Fibroblast of the aortic adventitia (primary cell): ENCODE measurements around the gene ULBP2. TPM values are rescaled to one million over a fixed set of nuclear protein-coding genes. Genes with fewer than 3 reads are reported as not detected.

Experiments
- DNase-seq: peaks from one replicate; pipeline ENCODE4 v3.0.0-alpha.2; 2010; ENCODE audit warnings: low read depth
- H3K4me3 ChIP-seq: 2 replicates; pipeline ENCODE4 v1.5.1; 2011; ENCODE audit warnings: low read depth, mild to moderate bottlenecking, control low read depth, low read length, moderate library complexity
- CTCF ChIP-seq: IDR thresholded peaks from 2 replicates; pipeline ENCODE4 v1.5.1; 2011; ENCODE audit warnings: mild to moderate bottlenecking, low read length, control low read depth, inconsistent platforms; ENCODE audit not compliant: insufficient read depth
- total RNA-seq: library from RNA; depleted of rRNA; stranded (reverse); fragments of >200 nt; gene quantifications from 2 replicates; pipeline ENCODE4 v1.2.3, GENCODE V29; 2012; ENCODE audit warnings: low replicate concordance

Gene ULBP2
- total RNA-seq, 1 donor: 3.3 TPM

- no peak for DNase-seq
- no peak for TF ChIP-seq CTCF
- H3K4me3 ChIP-seq: no peak overlapping the region
Measured at GRCh38 chr6:149977221-149977620, 35.4 kb downstream of the ULBP2 start.

- DNase-seq: no peak
- TF ChIP-seq CTCF: no peak
- H3K4me3 ChIP-seq: no peak overlapping the region
Measured at GRCh38 chr6:149978610-149979009, 36.8 kb downstream of the ULBP2 start.

- no peak for TF ChIP-seq CTCF
- no peak for DNase-seq
- H3K4me3 ChIP-seq: no peak overlapping the region
Measured at GRCh38 chr6:149979293-149979692, 37.5 kb downstream of the ULBP2 start.

GRCh38 chr6:149983145-149983544 lies 41.3 kb downstream of the ULBP2 start:
- no peak for TF ChIP-seq CTCF
- H3K4me3 ChIP-seq: no peak overlapping the region
- no peak for DNase-seq

GRCh38 chr6:149984773-149985172 lies 43.0 kb downstream of the ULBP2 start:
- H3K4me3 ChIP-seq: no peak overlapping the region
- DNase-seq: no peak
- no peak for TF ChIP-seq CTCF

- no peak overlapping the region for H3K4me3 ChIP-seq
- TF ChIP-seq CTCF: no peak
- no peak for DNase-seq
Measured at GRCh38 chr6:149985481-149985937, 43.7 kb downstream of the ULBP2 start.

GRCh38 chr6:149987602-149988107 lies 45.8 kb downstream of the ULBP2 start:
- no peak for DNase-seq
- no peak overlapping the region for H3K4me3 ChIP-seq
- no peak for TF ChIP-seq CTCF
